Liver (tissue), 9 donors: ENCODE measurements around the gene TLL2. TPM values are rescaled to one million over a fixed set of nuclear protein-coding genes. Genes with fewer than 3 reads are reported as not detected.

Source experiments
- DNase-seq: peaks from one replicate; pipeline ENCODE4 v3.0.0-alpha.2; 2017; ENCODE audit warnings: low spot score
- H3K27ac ChIP-seq, 2 donors: one replicate each; pipeline ENCODE4 v1.7.0; 2013; ENCODE audit warnings: inconsistent platforms in 2 of 2, low read length in 2 of 2, control low read depth in 1 of 2, low read depth in 1 of 2, mild to moderate bottlenecking in 1 of 2
- H3K27me3 ChIP-seq, 4 donors: one replicate each; pipeline versions ENCODE4 v1.6.1 to v1.7.0; 2013; ENCODE audit warnings: low read length in 3 of 4, inconsistent platforms in 1 of 4, mild to moderate bottlenecking in 1 of 4, moderate library complexity in 1 of 4; ENCODE audit not compliant: control insufficient read depth in 4 of 4, insufficient read depth in 4 of 4
- H3K36me3 ChIP-seq, 4 donors: one replicate each; pipeline versions ENCODE4 v1.6.1 to v1.7.0; 2013; ENCODE audit warnings: low read length in 3 of 4, mild to moderate bottlenecking in 3 of 4, low read depth in 1 of 4, moderate library complexity in 1 of 4; ENCODE audit not compliant: control insufficient read depth in 4 of 4, insufficient read depth in 3 of 4
- H3K4me1 ChIP-seq, 4 donors: one replicate each; pipeline versions ENCODE4 v1.6.1 to v1.7.0; 2013; ENCODE audit warnings: low read length in 3 of 4, mild to moderate bottlenecking in 3 of 4, moderate library complexity in 1 of 4; ENCODE audit not compliant: control insufficient read depth in 4 of 4, insufficient read depth in 4 of 4
- H3K4me3 ChIP-seq, 3 donors: one replicate each; pipeline versions ENCODE4 v1.6.1 to v1.7.0; 2013; ENCODE audit warnings: low read length in 3 of 3, control low read depth in 1 of 3, low read depth in 1 of 3, mild to moderate bottlenecking in 1 of 3
- H3K9ac ChIP-seq, 2 donors: one replicate each; pipeline ENCODE4 v1.7.0; 2013; ENCODE audit warnings: low read length in 2 of 2, mild to moderate bottlenecking in 2 of 2, moderate library complexity in 2 of 2, control low read depth in 1 of 2, low read depth in 1 of 2
- H3K9me3 ChIP-seq, 4 donors: one replicate each; pipeline versions ENCODE4 v1.6.1 to v1.7.0; 2013; ENCODE audit warnings: low read length in 3 of 4; ENCODE audit not compliant: control insufficient read depth in 4 of 4
- FOXA2 ChIP-seq: IDR thresholded peaks from 2 replicates; pipeline ENCODE4 v1.6.1; 2016; ENCODE audit warnings: antibody characterized with exemption
- HNF4G ChIP-seq: IDR thresholded peaks from 2 replicates; pipeline ENCODE4 v1.6.1; 2016; ENCODE audit warnings: antibody characterized with exemption
- JUND ChIP-seq, 2 donors: IDR thresholded peaks; 2 replicates each; pipeline ENCODE4 v1.6.1; 2016; ENCODE audit warnings: antibody characterized with exemption in 2 of 2
- NR2F2 ChIP-seq: IDR thresholded peaks from 2 replicates; pipeline ENCODE4 v1.6.1; 2016; ENCODE audit warnings: antibody characterized with exemption
- RAD21 ChIP-seq, 2 donors: IDR thresholded peaks; 2 replicates each; pipeline ENCODE4 v1.6.1; 2016; ENCODE audit warnings: antibody characterized with exemption in 2 of 2, mild to moderate bottlenecking in 2 of 2
- REST ChIP-seq: IDR thresholded peaks from 2 replicates; pipeline ENCODE4 v1.6.1; 2016; ENCODE audit warnings: antibody characterized with exemption, mild to moderate bottlenecking
- RXRA ChIP-seq, 2 donors: IDR thresholded peaks; 2 replicates each; pipeline ENCODE4 v1.6.1; 2017 to 2018; ENCODE audit warnings: antibody characterized with exemption in 2 of 2, mild to moderate bottlenecking in 1 of 2
- TAF1 ChIP-seq: conservative IDR thresholded peaks from 2 replicates; pipeline ENCODE4 v1.6.1; 2016; ENCODE audit warnings: antibody characterized with exemption, mild to moderate bottlenecking
- WGBS: extraction: QIAGEN DNeasy Blood & Tissue Kit; methylation state at CpG from one replicate; pipeline ENCODE4 v1.1.7; 2013; 5-methylcytosine and 5-hydroxymethylcytosine counted together
- polyA plus RNA-seq, 2 donors: library from polyadenylated mRNA; stranded (reverse) in 1 of 2; unstranded in 1 of 2; fragments of 200-250 nt in 1 of 2; fragments of >200 nt in 1 of 2; fragmentation: Nextera tagmentation in 1 of 2; extraction: Ambion mirVana in 1 of 2; gene quantifications; one replicate each; pipeline versions ENCODE4 v1.2.1 to v1.2.3, GENCODE V29; 2013 to 2015
- total RNA-seq, 2 donors: library from RNA; depleted of rRNA; stranded (reverse); fragments of >200 nt; gene quantifications; one replicate each; pipeline ENCODE4 v1.2.3, GENCODE V29; 2014
- TF ChIP-seq, protein P1 (sequence below): IDR thresholded peaks from 2 replicates; pipeline ENCODE4 v1.6.1; 2016; ENCODE audit warnings: antibody characterized with exemption
- donor health status: healthy.
- donor health status: healthy.
- donor health status: healthy.
- donor health status: healthy.
- donor health status: healthy.

TLL2 gene
- total and polyA plus RNA-seq, 4 donors = 0.06 to 0.19 (median 0.08) TPM; not detected in 1

DNA sequence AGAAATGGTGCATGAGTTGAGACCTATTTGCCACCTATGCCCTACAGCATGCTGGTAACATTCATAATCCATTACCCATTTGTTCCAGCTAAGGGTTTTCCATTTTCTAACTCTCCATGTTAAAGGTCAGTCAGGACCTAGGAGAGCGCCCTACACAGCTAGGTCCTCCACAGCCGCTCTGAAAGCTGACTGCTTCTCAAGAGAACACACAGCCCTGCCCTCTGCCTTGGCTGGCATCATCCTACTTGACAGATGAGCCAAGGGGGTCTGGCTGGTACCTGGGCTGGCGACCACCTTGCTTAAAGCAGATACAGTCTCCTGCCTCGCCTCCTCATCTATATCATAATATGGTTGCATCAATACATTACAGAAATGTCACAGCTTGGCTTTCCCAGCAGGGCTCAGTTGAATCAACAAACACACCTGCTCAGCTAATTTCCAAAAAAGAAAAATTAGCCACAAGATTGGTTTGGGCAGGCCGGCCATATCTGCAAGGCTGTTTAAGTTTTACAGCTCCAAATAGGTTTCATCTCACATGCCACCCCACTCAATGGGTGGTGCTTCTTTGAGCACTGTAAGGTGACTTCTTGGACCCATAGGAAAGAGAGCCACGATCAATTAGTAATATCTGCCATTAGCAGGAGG lies 17.3 kb downstream of the TLL2 start:
- Histone ChIP-seq H3K4me3 (no peak overlapping the region), H3K4me1 (no peaks in the 10 kb centered on the region), H3K27me3 (no peaks in the 10 kb centered on the region), H3K36me3 (no peaks in the 10 kb centered on the region), H3K9ac (no peak overlapping the region), H3K27ac (no peak overlapping the region), H3K9me3 (no peaks in the 10 kb centered on the region)
- peak; percentile 38 for DNase-seq
- 53% methylated on average over 6 of the region's 6 CpGs for WGBS
- TF ChIP-seq HNF4G = no peak
- TF ChIP-seq REST = peak; percentile 98

DNA sequence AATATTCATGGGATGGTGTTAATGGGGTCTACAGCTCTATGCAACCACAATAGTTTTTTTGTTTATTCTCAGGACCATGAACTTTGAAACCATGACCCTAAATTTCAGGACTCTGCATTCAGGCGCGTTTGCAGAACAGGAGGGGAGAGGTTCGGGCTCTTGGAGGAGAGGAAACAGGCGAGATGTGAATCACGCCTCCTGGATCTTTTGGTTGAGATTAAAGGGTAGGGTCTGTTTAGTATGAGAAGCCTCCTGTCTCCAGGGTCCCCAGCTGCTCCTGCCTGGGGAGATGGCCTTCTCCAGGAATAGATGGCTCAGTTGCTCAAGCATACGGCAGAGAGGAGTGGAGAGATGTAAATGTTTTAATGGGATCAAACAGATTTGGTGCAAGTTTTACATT lies 18.2 kb downstream of the TLL2 start:
- no peaks in the 10 kb centered on the region for H3K36me3 ChIP-seq
- 92% methylated on average over 6 of the region's 6 CpGs for WGBS

DNA sequence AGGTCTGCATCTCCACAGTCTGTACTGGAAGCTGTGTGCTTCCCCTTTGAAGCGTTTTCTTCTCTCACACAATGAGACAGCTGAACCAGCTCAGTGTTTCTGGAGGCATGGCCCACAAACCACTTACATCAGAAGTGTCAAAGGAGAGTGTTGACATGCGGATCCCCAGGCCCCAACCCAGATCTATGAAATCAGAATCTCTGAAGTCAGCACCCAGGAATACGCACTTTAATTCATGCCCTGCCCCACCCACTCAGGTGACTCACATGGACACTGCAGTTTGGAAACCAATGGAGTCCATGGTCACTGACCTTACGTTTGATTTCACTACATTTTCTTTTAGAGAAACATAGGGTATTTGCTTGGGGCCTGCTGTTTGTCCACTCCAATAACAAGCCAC lies 19.0 kb downstream of the TLL2 start:
- H3K27ac ChIP-seq = no peak overlapping the region
- no peaks in the 10 kb centered on the region for H3K27me3 ChIP-seq
- H3K9ac ChIP-seq = no peak overlapping the region
- no peak for TF ChIP-seq NR2F2
- no peak for TF ChIP-seq FOXA2
- TF ChIP-seq RAD21 (IDR thresholded peaks at IDR 0.05) = no peak
- TF ChIP-seq, protein P1, sequence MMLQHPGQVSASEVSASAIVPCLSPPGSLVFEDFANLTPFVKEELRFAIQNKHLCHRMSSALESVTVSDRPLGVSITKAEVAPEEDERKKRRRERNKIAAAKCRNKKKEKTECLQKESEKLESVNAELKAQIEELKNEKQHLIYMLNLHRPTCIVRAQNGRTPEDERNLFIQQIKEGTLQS = no peak
- WGBS = 89% methylated on average over 4 of the region's 4 CpGs
- no peaks in the 10 kb centered on the region for H3K36me3 ChIP-seq
- no peaks in the 10 kb centered on the region for H3K4me1 ChIP-seq
- DNase-seq = no peak
- no peaks in the 10 kb centered on the region for H3K9me3 ChIP-seq
- H3K4me3 ChIP-seq = no peak overlapping the region

More for the DNA sequence above, 18.2 kb downstream of the TLL2 start:
- Histone ChIP-seq H3K9me3 (no peaks in the 10 kb centered on the region), H3K9ac (no peak overlapping the region), H3K27me3 (no peaks in the 10 kb centered on the region), H3K4me1 (no peaks in the 10 kb centered on the region), H3K27ac (no peak overlapping the region), H3K4me3 (no peak overlapping the region)
- TF ChIP-seq TAF1 = no peak
- no peak for TF ChIP-seq RXRA (IDR thresholded peaks at IDR 0.05)
- TF ChIP-seq JUND (IDR thresholded peaks at IDR 0.05) = no peak
- TF ChIP-seq NR2F2 = no peak
- DNase-seq = no peak
